HAP-1 (cell line): Measurements from ENCODE around the gene SLC10A3.
A peak's percentile ranks its signal among the peaks of the same experiment; 100 is the strongest.

ENCODE experiments used
- DNase-seq, 2 experiments: peaks; one replicate each; pipeline ENCODE4 v3.0.0-alpha.2; 2016 to 2020; ENCODE audit warnings: low spot score in 2 of 2
- H3K27me3 ChIP-seq: fragments of 250-450 bp; sonication (Bioruptor Pico); 2 replicates; pipeline ENCODE4 v1.5.1; 2020; ENCODE audit warnings: low read depth, mild to moderate bottlenecking, moderate library complexity
- H3K36me3 ChIP-seq: fragments of 250-450 bp; sonication (Bioruptor Pico); replicated peaks from 2 replicates; pipeline ENCODE4 v1.5.1; 2020; ENCODE audit warnings: mild to moderate bottlenecking
- H3K4me1 ChIP-seq: fragments of 250-450 bp; sonication (Bioruptor Pico); 2 replicates; pipeline ENCODE4 v1.5.1; 2020; ENCODE audit warnings: mild to moderate bottlenecking
- H3K4me3 ChIP-seq: fragments of 250-450 bp; sonication (Bioruptor Pico); 2 replicates; pipeline ENCODE4 v1.5.1; 2020; ENCODE audit warnings: mild to moderate bottlenecking, moderate library complexity
- H3K9me3 ChIP-seq: fragments of 250-450 bp; sonication (Bioruptor Pico); 2 replicates; pipeline ENCODE4 v1.5.1; 2020; ENCODE audit warnings: mild to moderate bottlenecking, moderate library complexity
- in situ Hi-C: fragments of 300-500 bp; cut with MboI; formaldehyde crosslinking; loops from 3 replicates; pipeline ENCODE4 v1.14.3; 2020; ENCODE audit warnings: low sequenced_read_pairs, inconsistent platforms, mixed read lengths

Gene SLC10A3

GRCh38 chrX:154459832-154460231, 30.6 kb downstream of the SLC10A3 start:
- H3K4me3 ChIP-seq: peak overlapping the region; percentile 83
- in situ Hi-C loops: no loop called here
- no peaks in the 10 kb centered on the region for H3K9me3 ChIP-seq
- H3K27me3 ChIP-seq: no peaks in the 10 kb centered on the region
- peaks cover 42% of the 10 kb centered on the region for H3K36me3 ChIP-seq
- H3K4me1 ChIP-seq: peaks cover 10% of the 10 kb centered on the region
- peak in 1 of 2 experiments; percentile 63 for DNase-seq

DNA sequence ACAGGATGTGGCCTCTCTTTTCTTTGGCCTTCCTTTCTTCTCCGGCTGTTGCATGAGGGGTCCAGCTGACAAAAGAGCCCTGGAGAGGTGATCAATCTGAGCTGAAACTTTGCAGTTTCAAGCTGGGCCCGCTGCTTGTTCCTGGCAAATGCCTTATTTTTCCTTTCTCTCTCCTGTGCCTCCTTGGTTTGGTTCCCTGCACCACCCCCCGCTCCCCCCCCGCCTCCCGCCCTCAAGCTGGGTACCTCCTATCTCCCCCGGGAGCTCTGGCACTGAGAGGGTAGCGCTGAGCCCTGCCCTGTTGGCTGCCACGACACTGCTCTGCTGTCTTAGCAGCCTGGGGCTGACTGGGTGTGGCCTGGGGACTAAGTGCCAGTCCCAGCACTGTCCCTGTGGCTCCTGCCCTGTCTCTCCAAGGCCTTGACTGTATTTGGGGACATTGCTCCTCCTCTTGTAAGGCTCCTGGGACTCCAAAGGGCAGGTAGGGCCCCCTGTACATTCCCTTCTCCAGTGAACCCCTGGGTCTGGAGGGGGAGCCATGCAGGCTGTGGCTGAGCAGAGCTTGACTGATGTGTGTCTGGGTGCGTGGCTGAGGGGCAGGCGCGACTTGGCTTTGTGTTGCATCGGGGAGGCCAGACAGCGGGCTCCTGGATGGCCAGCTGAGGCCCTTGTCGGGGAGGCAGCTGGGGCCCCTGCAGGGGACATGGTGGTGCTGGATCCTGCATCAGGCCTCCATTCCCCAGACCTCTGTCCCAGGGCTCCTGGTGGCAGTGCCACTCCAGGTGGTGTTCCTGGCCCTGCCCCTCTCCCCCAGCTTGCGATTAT, 31.3 kb downstream of the SLC10A3 start:
- Histone ChIP-seq H3K36me3 (peaks cover 35% of the 10 kb centered on the region), H3K4me3 (peak overlapping the region; percentile 83), H3K9me3 (no peaks in the 10 kb centered on the region), H3K27me3 (no peaks in the 10 kb centered on the region), H3K4me1 (peaks cover 10% of the 10 kb centered on the region)
- peak; percentile 35 to 72 for DNase-seq
- in situ Hi-C loops: no loop called here

GRCh38 chrX:154458116-154458953, 32.1 kb downstream of the SLC10A3 start, which contains the start of gene PLXNA3:
PLXNA3 (plus strand) TSS chrX:154458281; CDS start chrX:154460184, 1,903 bp downstream.
- DNase-seq: peak; percentile 30 to 82
- Histone ChIP-seq H3K4me3 (peak within 1 kb of the TSS; percentile 83), H3K27me3 (no peaks in the 10 kb centered on the region), H3K9me3 (no peaks in the 10 kb centered on the region), H3K4me1 (peaks cover 10% of the 10 kb centered on the region), H3K36me3 (peaks cover 30% of the 10 kb centered on the region)
- in situ Hi-C loops: no loop called here

- in situ Hi-C loops: no loop called here
- Histone ChIP-seq H3K36me3 (peaks cover 24% of the 10 kb centered on the region), H3K4me3 (peak overlapping the region; percentile 43), H3K4me1 (peaks cover 10% of the 10 kb centered on the region), H3K27me3 (no peaks in the 10 kb centered on the region), H3K9me3 (no peaks in the 10 kb centered on the region)
- peak; percentile 34 to 79 for DNase-seq
These were observed 32.8 kb downstream of the SLC10A3 start for GRCh38 chrX:154457491-154458115.

GRCh38 chrX:154452823-154453222, 37.6 kb downstream of the SLC10A3 start:
- Histone ChIP-seq H3K36me3 (peaks cover 31% of the 10 kb centered on the region), H3K27me3 (no peaks in the 10 kb centered on the region), H3K4me3 (no peak overlapping the region), H3K9me3 (no peaks in the 10 kb centered on the region), H3K4me1 (peaks cover 4% of the 10 kb centered on the region; the same call in 1 of the 2 replicates)
- DNase-seq: no peak
- in situ Hi-C loops: no loop called here

- Histone ChIP-seq H3K27me3 (no peaks in the 10 kb centered on the region), H3K4me3 (no peak overlapping the region), H3K36me3 (peaks cover 56% of the 10 kb centered on the region), H3K4me1 (no peaks in the 10 kb centered on the region), H3K9me3 (no peaks in the 10 kb centered on the region)
- in situ Hi-C loops: no loop called here
- DNase-seq: no peak
These were observed 40.1 kb downstream of the SLC10A3 start for GRCh38 chrX:154450312-154450711.

DNA sequence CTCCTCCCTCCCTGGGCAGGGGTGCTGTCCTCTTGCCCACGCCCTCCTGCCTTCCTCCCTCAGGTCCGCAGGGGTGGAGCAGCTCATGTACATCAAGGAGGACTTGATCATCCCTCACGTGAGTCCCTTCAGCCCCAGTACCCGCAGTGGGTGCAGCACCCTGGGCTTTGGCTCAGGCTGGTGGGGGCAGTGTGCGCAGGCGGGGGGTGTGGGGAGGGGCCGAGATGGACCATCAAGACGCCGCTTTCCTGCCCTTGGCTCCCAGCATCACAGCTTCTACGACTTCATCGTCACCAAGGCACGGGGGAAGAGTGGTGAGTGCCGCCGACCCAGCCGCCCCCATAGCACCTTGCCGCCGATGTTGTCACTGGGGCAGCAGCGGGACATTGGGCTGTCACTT, 40.8 kb downstream of the SLC10A3 start:
- in situ Hi-C loops: no loop called here
- Histone ChIP-seq H3K9me3 (no peaks in the 10 kb centered on the region), H3K4me1 (peaks cover 5% of the 10 kb centered on the region), H3K27me3 (no peaks in the 10 kb centered on the region), H3K4me3 (no peak overlapping the region), H3K36me3 (peaks cover 56% of the 10 kb centered on the region)
- DNase-seq: no peak

- Histone ChIP-seq H3K9me3 (no peaks in the 10 kb centered on the region), H3K4me3 (no peak overlapping the region), H3K27me3 (no peaks in the 10 kb centered on the region), H3K4me1 (peaks cover 8% of the 10 kb centered on the region), H3K36me3 (peaks cover 57% of the 10 kb centered on the region)
- DNase-seq: no peak
- in situ Hi-C loops: no loop called here
These were observed 41.9 kb downstream of the SLC10A3 start for GRCh38 chrX:154448484-154448883.

- Histone ChIP-seq H3K4me3 (no peak overlapping the region), H3K27me3 (no peaks in the 10 kb centered on the region), H3K4me1 (peaks cover 11% of the 10 kb centered on the region), H3K36me3 (peaks cover 74% of the 10 kb centered on the region), H3K9me3 (no peaks in the 10 kb centered on the region)
- no peak for DNase-seq
- in situ Hi-C loops: no loop called here
These were observed 44.0 kb downstream of the SLC10A3 start for GRCh38 chrX:154446430-154446829.

DNA sequence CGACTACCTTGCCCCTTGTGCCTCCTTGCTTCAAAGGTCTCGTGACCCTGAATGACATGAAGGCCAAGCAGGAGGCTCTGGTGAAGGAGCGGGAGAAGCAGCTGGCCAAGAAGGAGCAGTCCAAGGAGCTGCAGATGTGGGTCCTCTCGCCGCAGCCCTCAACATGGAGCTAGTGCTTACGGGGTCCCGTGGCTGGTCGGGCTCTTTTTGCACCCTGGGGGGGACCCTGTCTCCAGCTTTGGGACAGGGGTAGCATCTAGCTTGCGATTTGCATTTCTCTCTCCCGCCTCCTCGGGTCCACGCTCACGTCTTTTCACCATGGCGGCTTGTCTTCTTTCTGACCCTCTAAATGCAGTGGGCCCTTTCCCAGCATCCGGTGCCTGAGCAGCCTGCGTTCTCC, 44.7 kb downstream of the SLC10A3 start:
- in situ Hi-C loops: no loop called here
- Histone ChIP-seq H3K27me3 (no peaks in the 10 kb centered on the region), H3K4me3 (no peak overlapping the region), H3K4me1 (peaks cover 11% of the 10 kb centered on the region), H3K36me3 (peaks cover 73% of the 10 kb centered on the region), H3K9me3 (no peaks in the 10 kb centered on the region)
- no peak for DNase-seq

- peaks cover 71% of the 10 kb centered on the region for H3K36me3 ChIP-seq
- H3K4me3 ChIP-seq: peak overlapping the region; percentile 62
- no peaks in the 10 kb centered on the region for H3K27me3 ChIP-seq
- no peaks in the 10 kb centered on the region for H3K9me3 ChIP-seq
- no peak for DNase-seq
- H3K4me1 ChIP-seq: peaks cover 11% of the 10 kb centered on the region
- in situ Hi-C loops: no loop called here
These were observed 45.6 kb downstream of the SLC10A3 start for GRCh38 chrX:154444755-154445246.

DNA sequence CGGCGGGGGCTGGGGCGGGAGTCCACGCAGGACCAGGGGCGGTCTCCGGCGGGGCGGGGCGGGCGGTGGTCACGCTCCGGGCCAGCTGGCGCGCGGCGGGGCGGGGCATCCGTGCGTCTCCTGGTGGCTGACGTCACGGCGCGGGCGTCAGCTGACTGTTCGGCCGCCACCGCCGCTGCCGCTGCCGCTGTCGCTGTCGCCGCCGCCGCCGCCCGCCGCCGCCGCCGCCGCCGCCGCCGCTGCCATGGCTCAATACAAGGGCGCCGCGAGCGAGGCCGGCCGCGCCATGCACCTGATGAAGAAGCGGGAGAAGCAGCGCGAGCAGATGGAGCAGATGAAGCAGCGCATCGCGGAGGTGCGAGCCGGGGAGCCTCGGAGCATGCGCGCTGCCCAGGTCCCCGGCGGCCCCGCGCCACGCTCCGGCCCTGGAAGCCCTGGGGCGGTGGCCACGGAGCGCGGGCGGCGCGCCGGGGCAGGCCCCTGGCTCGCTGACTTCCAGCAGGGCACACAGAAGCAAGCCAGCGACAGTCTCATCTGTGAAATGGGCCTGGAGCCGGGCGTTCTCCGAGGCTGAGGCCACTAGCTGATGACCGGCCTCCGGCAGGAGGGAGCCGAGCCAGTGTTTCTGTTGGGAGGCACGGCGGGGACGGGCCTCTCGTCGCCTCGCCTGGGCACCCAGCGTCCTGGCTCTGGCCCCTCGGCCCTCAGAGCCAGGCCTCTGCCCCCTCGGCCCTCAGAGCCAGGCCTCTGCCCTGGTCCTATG, 46.3 kb downstream of the SLC10A3 start, which contains the start of gene FAM50A:
Gene FAM50A (plus strand): TSS at position 150 of the 763 bp plus-strand sequence. CDS start 95 bp downstream, at position 245.
- Histone ChIP-seq H3K27me3 (no peaks in the 10 kb centered on the region), H3K36me3 (peaks cover 71% of the 10 kb centered on the region), H3K9me3 (no peaks in the 10 kb centered on the region), H3K4me3 (peak within 1 kb of the TSS; percentile 62), H3K4me1 (peaks cover 11% of the 10 kb centered on the region)
- in situ Hi-C loops: no loop called here
- peak; percentile 67 to 88 for DNase-seq

DNA sequence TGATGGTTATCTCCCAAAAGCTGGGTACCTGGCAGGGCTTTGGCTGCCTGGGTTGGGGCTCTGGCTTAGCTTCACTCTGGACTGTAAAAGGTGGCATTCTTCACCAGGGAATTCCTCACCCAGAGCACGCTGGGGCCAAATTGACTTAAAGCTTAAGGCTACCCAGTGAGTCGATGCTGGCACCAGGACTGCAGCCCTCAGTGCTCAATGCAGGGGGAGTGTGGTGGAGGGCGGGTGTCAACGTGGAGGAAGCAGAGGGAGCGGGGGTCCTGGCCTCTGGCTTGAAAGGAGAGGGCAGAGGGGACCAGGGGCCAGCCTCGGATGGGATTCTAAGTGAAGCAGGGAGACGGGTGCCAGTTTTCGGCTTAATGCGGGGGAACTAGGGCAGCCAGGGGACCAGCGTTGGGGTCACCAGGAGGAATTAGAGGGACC, 46.9 kb downstream of the SLC10A3 start:
- no peaks in the 10 kb centered on the region for H3K27me3 ChIP-seq
- in situ Hi-C loops: no loop called here
- DNase-seq: no peak
- H3K4me1 ChIP-seq: peaks cover 11% of the 10 kb centered on the region
- H3K4me3 ChIP-seq: peak overlapping the region; percentile 30
- H3K36me3 ChIP-seq: peaks cover 71% of the 10 kb centered on the region
- H3K9me3 ChIP-seq: no peaks in the 10 kb centered on the region
